Endothelial cell of umbilical vein (primary cell): ENCODE data around the gene CSNK1G1. TPM values are rescaled to one million over a fixed set of nuclear protein-coding genes. Genes with fewer than 3 reads are reported as not detected.

Experiments
- BruUV-seq: library from RNA; stranded (reverse); fragments of 400-500 nt; replicated peaks from 2 replicates; lab custom pipeline; 2021; lab: Mats Ljungman, UMichigan
- CTCF ChIA-PET: fragments of 300-600, 350-600 bp; sonication (Branson Sonifier 250); formaldehyde crosslinking; loops from one replicate; lab custom pipeline; 2021; ENCODE audit warnings: antibody characterized with exemption, inconsistent platforms; lab: Charles Lee
- POLR2A ChIA-PET: fragments of 300-600, 350-600 bp; sonication (Branson Sonifier 250); formaldehyde crosslinking; loops from one replicate; lab custom pipeline; 2021; ENCODE audit warnings: antibody characterized with exemption, inconsistent platforms; lab: Charles Lee
- DNase-seq: peaks from one replicate; pipeline ENCODE4 v3.0.0-alpha.2; 2011; ENCODE audit warnings: low read depth, low spot score
- FAIRE-seq: peaks from 2 replicates; lab custom pipeline; 2011; peaks lifted over from hg19 to GRCh38; lab: Jason Lieb, UNC
- H2AFZ ChIP-seq: 2 replicates; pipeline ENCODE4 v1.6.0; 2012; ENCODE audit warnings: low read depth, low read length, control low read depth, inconsistent platforms
- H3K27ac ChIP-seq: 2 replicates; pipeline ENCODE4 v1.5.1; 2011; ENCODE audit warnings: low read depth, mild to moderate bottlenecking, control low read depth, low read length, moderate library complexity; ENCODE audit not compliant: insufficient read depth
- H3K27me3 ChIP-seq, 2 experiments: 2 replicates each; pipeline versions ENCODE4 v1.6.0 to v1.6.1; 2011; ENCODE audit warnings: low read length in 2 of 2, mixed read lengths in 1 of 2; ENCODE audit not compliant: control insufficient read depth in 2 of 2, insufficient read depth in 2 of 2
- H3K36me3 ChIP-seq, 2 experiments: 2 replicates in 1 of 2; 3 replicates in 1 of 2; pipeline ENCODE4 v1.5.1; 2011; ENCODE audit warnings: low read length in 2 of 2, mild to moderate bottlenecking in 1 of 2, moderate library complexity in 1 of 2; ENCODE audit not compliant: control insufficient read depth in 2 of 2, insufficient read depth in 2 of 2; ENCODE audit errors: extremely low read depth in 1 of 2
- H3K4me1 ChIP-seq: 3 replicates; pipeline ENCODE4 v1.5.1; 2011; ENCODE audit warnings: mild to moderate bottlenecking, low read length; ENCODE audit not compliant: control insufficient read depth, insufficient read depth; ENCODE audit errors: extremely low read depth
- H3K4me2 ChIP-seq: 2 replicates; pipeline ENCODE4 v1.6.1; 2011; ENCODE audit warnings: low read length, control low read depth, mixed read lengths; ENCODE audit not compliant: insufficient read depth
- H3K4me3 ChIP-seq, 3 experiments: fragments of 200-600 bp in 1 of 3; sonication (generic), shearing (Covaris generic) in 1 of 3; replicated peaks in 1 of 3; 2 replicates each; pipeline ENCODE4 v1.5.1; 2011 to 2016; ENCODE audit warnings: control low read depth in 3 of 3, low read length in 3 of 3, mild to moderate bottlenecking in 2 of 3, inconsistent platforms in 1 of 3, low read depth in 1 of 3, moderate library complexity in 1 of 3; ENCODE audit not compliant: insufficient read depth in 1 of 3
- H3K79me2 ChIP-seq: 2 replicates; pipeline ENCODE4 v1.6.0; 2012; ENCODE audit warnings: low read length, inconsistent platforms; ENCODE audit not compliant: control insufficient read depth, insufficient read depth
- H3K9ac ChIP-seq: replicated peaks from 2 replicates; pipeline ENCODE3; 2011; ENCODE audit warnings: low read length, control low read depth; ENCODE audit not compliant: insufficient read depth; ENCODE audit errors: extremely low read depth
- H3K9me1 ChIP-seq: replicated peaks from 3 replicates; pipeline ENCODE4 v1.6.0; 2011; ENCODE audit warnings: mild to moderate bottlenecking, low read length; ENCODE audit not compliant: control insufficient read depth, insufficient read depth; ENCODE audit errors: extremely low read depth
- H3K9me3 ChIP-seq: replicated peaks from 2 replicates; pipeline ENCODE4 v1.5.1; 2012; ENCODE audit warnings: low read length, inconsistent platforms; ENCODE audit not compliant: control insufficient read depth, insufficient read depth
- H4K20me1 ChIP-seq: replicated peaks from 2 replicates; pipeline ENCODE3; 2011; ENCODE audit warnings: mild to moderate bottlenecking, low read length; ENCODE audit not compliant: control insufficient read depth, insufficient read depth; ENCODE audit errors: extremely low read depth
- CTCF ChIP-seq, 2 donors: IDR thresholded peaks; 1 replicate in 1 of 2; 2 replicates in 1 of 2; pipeline ENCODE4 v1.5.1; 2011; ENCODE audit warnings: low read length in 2 of 2, mild to moderate bottlenecking in 2 of 2, moderate library complexity in 2 of 2, control low read depth in 1 of 2, inconsistent platforms in 1 of 2, low read depth in 1 of 2; ENCODE audit not compliant: insufficient read depth in 1 of 2; ENCODE audit errors: extremely low read depth in 1 of 2
- FOS ChIP-seq: IDR thresholded peaks from 2 replicates; pipeline ENCODE4 v1.6.1; 2011; ENCODE audit warnings: mild to moderate bottlenecking, low read length, moderate library complexity, borderline replicate concordance; ENCODE audit not compliant: insufficient read depth
- GATA2 ChIP-seq: IDR thresholded peaks from 2 replicates; pipeline ENCODE4 v1.7.0; 2011; ENCODE audit warnings: low read depth, mild to moderate bottlenecking, moderate library complexity, mixed read lengths, low read length; ENCODE audit not compliant: insufficient read length, insufficient read depth
- JUN ChIP-seq: IDR thresholded peaks from 2 replicates; pipeline ENCODE4 v1.6.1; 2011; ENCODE audit warnings: borderline replicate concordance, low read depth; ENCODE audit not compliant: insufficient read length, insufficient read depth
- MYC ChIP-seq: IDR thresholded peaks from one replicate; pipeline ENCODE4 v1.6.1; 2011; ENCODE audit warnings: mild to moderate bottlenecking, low read depth, low read length
- POLR2A ChIP-seq: IDR thresholded peaks from 2 replicates; pipeline ENCODE4 v1.6.1; 2012; ENCODE audit warnings: low read depth, mild to moderate bottlenecking, control low read depth, low read length
- POLR2AphosphoS5 ChIP-seq: IDR thresholded peaks from 2 replicates; pipeline ENCODE4 v1.6.1; 2012; ENCODE audit warnings: low read depth, mild to moderate bottlenecking, control low read depth, low read length, moderate library complexity; ENCODE audit not compliant: insufficient read depth
- dilution Hi-C: fragments of 300-500 bp; cut with MboI; formaldehyde crosslinking; loops from one replicate; pipeline ENCODE4 v1.15.0; 2019; ENCODE audit warnings: low sequenced_read_pairs; ENCODE audit not compliant: extremely low pct_ligation_motif_present
- intact Hi-C: fragments of 100-400 bp; cut with micrococcal nuclease; formaldehyde crosslinking; loops from one replicate; pipeline ENCODE4 v1.10.0; 2022
- polyA plus RNA-seq, 4 experiments: library from polyadenylated mRNA; depleted of rRNA in 3 of 4; stranded (reverse) in 3 of 4; unstranded in 1 of 4; fragments of >200 nt; gene quantifications; 2 replicates each; pipeline versions ENCODE4 v1.2.1 to v1.2.3, GENCODE V29; 2011 to 2012; ENCODE audit warnings: missing spikeins in 1 of 4
- total RNA-seq: library from RNA; stranded (reverse); gene quantifications from 2 replicates; pipeline ENCODE4 v1.2.3, GENCODE V29; 2021
- TF ChIP-seq, protein P1 (sequence below): IDR thresholded peaks from 2 replicates; pipeline ENCODE4 v1.6.1; 2011; ENCODE audit not compliant: insufficient read depth, insufficient read length

CSNK1G1 gene
- total and polyA plus RNA-seq, 2 donors (not counting 3 experiments of a cell fraction or from before 2014, with no cell fraction given) = 9.0 to 31.7 TPM

- intact Hi-C loops (no loop called here), dilution Hi-C loops (no loop called here)
- FAIRE-seq (no peak), DNase-seq (no peak)
- Histone ChIP-seq H3K9me1 (no peaks in the 10 kb centered on the region), H3K9me3 (no peaks in the 10 kb centered on the region), H2AFZ (no peak overlapping the region), H3K4me2 (no peak overlapping the region), H4K20me1 (no peaks in the 10 kb centered on the region), H3K9ac (no peak overlapping the region), H3K36me3 (peaks cover 14 to 63% of the 10 kb centered on the region in 2 experiments), H3K27me3 (no peaks in the 10 kb centered on the region), H3K4me3 (no peak overlapping the region), H3K4me1 (no peaks in the 10 kb centered on the region), H3K27ac (no peak overlapping the region), H3K79me2 (no peaks in the 10 kb centered on the region)
- BruUV-seq = no TSS peak
- CTCF ChIA-PET = interaction anchor here (0.9 to 3.2 kb wide), 2 partner anchors 15 to 19 kb away, joined by 3 to 17 read pairs; no protein-coding TSS in a partner anchor
- TF ChIP-seq POLR2A = no peak
- no peak for TF ChIP-seq GATA2
- TF ChIP-seq MYC = no peak
- TF ChIP-seq FOS = no peak
- TF ChIP-seq, protein P1, sequence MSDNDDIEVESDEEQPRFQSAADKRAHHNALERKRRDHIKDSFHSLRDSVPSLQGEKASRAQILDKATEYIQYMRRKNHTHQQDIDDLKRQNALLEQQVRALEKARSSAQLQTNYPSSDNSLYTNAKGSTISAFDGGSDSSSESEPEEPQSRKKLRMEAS = no peak
- no peak for TF ChIP-seq CTCF (IDR thresholded peaks at IDR 0.05; ENCODE audit: extremely low read depth in 1 of 2, insufficient read depth in 1 of 2, low read depth in 1 of 2, low read length in 2 of 2)
- no peak for TF ChIP-seq POLR2AphosphoS5
- no peak for TF ChIP-seq JUN
- POLR2A ChIA-PET = no interaction called here
Observed at GRCh38 chr15:64134345-64134829, 221.6 kb downstream of the CSNK1G1 start.
